Right ventricle myocardium superior (tissue), 1 donor: ENCODE data around the gene CD164L2. TPM values are rescaled to one million over a fixed set of nuclear protein-coding genes. Genes with fewer than 3 reads are reported as not detected.

Experiments used
- ATAC-seq: fragments of 200-7000 bp; cut with Tn5 transposase; one replicate; pipeline ENCODE4 v1.9.1; 2020; ENCODE audit warnings: mild to moderate bottlenecking; ENCODE audit not compliant: poor library complexity
- DNase-seq: peaks from one replicate; pipeline ENCODE4 v3.0.0-alpha.2; 2020
- intact Hi-C: fragments of 100-400 bp; cut with DNase I; formaldehyde crosslinking; loops from one replicate; pipeline ENCODE4 v1.11.2; 2022
- total RNA-seq: library from RNA; stranded (reverse); fragmentation: NEBNext Ultra II Directional; extraction: Animal tissue kit (Norgen Biotek cat#: 25700); gene quantifications from one replicate; pipeline ENCODE4 v1.2.1, GENCODE V29; 2021
- donor health status: DM: no; HTN: yes; CAD: no; lungs with severe emphysema.

CD164L2 gene
- total RNA-seq, 1 donor from 2014 or later, result not detected

DNA sequence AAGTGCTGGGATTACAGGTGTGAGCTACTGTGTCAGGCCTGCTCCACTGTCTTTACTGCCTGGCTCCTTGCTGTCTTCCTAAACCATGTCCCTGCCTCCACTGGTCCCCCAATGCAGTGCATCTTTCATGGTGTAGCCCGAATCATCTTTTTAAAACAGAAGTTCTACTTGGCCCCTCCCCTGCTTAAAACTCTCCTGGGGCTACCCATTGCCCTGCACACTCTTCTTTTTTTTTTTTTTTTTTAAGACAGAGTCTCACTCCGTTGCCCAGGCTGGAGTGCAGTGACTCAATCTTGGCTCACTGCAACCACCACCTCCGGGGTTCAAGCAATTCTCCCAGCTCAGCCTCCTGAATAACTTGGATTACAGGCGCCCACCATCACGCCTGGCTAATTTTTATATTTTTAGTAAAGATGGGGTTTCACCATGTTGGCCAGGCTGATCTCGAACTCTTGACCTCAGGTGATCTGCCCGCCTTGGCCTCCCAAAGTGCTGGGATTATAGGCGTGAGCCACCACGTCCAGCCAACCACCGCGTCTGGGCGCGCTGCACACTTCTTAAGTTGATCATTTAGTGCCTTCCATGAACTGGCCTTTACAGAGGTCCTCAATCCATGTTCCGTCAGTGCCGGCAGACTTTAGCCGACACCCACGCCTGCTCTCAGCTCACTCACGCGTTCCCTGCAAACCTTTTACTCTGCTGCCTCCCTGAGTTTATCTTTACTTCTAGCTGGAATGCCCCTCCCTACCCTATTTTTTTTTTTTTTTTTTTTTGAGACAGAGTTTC is 10.9 kb downstream of the CD164L2 start:
- intact Hi-C loops, result no loop called here
- no peak for ATAC-seq
- no peak for DNase-seq

GRCh38 chr1:27368869-27369582 is 14.1 kb downstream of the CD164L2 start:
- intact Hi-C loops, result no loop called here
- no peak for DNase-seq
- ATAC-seq, result no peak

DNA sequence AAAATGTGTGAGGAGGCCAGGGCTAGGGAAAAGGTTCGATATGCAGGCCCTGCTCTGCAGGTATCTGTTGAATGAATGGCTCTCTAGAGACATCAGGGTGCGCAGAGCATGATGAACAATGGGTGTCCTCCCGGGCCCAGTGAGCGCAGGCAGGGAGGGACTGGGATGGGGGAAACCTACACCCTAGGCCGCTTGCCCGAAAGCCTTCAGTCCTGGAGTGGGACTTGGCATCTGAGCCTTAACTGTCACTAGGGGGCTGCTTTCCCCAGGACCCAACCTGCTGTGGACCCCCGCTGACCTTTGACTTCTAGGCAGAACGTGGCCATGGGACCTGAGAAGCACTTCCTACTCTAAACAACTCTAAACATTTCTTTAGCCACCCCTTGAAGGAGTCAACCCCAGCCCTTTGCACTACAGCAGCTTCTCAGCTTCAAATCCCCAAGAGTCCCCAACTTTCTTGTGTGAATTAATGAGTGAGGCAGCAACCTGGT is 15.9 kb downstream of the CD164L2 start:
- ATAC-seq (no peak), DNase-seq (no peak)
- intact Hi-C loops, result no loop called here

DNA sequence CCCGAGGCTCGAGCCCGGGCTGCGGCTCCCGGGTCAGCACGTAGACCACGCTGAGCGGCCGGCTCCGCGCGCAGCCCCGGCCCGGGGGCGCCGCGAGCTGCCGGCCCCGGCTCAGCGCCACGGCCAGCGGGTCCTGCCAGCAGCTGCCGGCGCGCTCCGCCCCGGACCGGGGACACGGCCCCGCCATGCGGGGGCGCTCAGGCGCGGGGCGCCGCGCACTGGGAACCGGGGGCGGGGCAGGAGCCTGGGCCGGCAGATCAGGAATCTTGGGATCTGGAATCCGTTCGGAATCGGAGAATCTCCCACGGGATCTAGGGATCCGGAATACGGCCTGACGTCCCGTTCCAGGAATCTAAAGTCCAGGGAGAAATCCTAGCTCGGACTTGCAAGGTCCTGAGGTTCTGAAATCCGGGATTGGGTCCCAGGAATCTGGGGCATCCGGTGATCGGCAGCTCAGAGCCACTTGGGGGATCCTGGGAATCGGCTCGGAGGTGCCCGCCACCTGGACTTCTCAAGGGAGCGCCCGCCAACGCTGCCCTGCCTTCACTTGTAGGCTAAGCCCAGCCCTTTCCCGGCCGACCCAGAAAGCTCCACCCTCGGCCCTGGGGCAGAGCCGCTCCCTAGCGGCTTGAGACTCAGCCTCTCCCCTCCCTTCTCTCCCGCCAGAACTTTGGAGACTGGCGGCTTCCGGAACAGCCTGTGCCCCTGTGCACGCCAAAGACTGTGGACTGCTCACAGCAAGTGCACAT is 16.5 kb downstream of the CD164L2 start, which contains the start of gene MAP3K6:
Gene MAP3K6 (minus strand): TSS at position 551 of the 749 bp plus-strand sequence. CDS start 364 bp downstream, at position 187.
- peak; percentile 97 for DNase-seq
- ATAC-seq, result peak; percentile 81
- intact Hi-C loops, result no loop called here

DNA sequence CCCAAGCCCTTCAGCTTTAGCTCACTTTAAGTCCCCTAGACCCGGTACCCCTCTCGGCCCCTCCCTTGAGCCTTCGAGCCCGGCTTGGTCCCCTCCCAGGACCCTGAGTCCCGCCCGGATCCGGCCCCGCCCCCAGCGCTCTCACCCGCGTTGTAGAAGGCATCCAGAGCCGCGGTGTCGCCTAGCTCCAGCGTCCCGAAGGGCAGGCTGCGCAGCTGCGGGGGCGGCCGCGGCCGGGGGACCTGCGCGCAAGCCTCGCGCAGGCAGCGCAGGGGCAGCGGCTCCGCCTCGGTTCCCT is 17.1 kb downstream of the CD164L2 start:
- ATAC-seq (peak; percentile 74), DNase-seq (peak; percentile 96)
- intact Hi-C loops, result no loop called here

DNA sequence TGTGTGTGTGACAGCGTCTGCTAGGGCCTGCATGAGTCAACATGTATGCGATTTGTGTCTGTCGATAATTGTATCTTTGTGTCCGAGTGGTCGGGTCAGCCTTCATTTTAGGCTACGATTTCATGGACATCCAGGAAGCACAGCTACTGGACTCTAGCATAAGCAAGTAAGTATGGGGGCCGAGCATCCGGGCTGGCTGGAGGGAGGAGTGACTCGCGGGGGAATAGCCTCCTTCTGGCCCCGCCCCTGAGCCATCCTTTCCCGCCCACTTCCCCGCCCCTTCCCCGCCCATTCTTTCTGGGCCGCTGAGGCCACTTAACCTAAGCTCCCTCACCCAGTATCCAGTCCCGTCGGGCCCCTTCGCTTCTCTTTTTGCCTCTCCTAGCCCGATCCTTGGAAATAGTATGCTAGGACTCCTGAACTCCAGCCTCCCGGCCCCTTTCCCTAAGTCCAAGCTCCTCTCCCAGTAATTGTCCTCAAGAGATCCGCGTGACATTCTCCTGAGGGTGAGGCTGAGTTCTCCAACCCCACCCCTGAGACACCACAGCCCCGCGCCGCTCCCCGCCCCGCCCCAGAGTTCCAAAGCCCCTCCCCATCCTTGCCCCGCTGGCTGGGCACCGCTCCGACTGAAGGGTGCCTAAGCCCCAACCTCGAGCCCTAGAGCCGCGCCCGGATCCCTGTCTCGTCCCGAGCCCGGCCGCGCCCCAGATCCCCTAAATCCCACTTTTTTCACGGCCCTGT is 17.6 kb downstream of the CD164L2 start:
- DNase-seq (peak; percentile 93), ATAC-seq (peak; percentile 82)
- intact Hi-C loops, result no loop called here

GRCh38 chr1:27364696-27365371 is 18.3 kb downstream of the CD164L2 start:
- intact Hi-C loops, result no loop called here
- ATAC-seq (no peak), DNase-seq (no peak)

DNA sequence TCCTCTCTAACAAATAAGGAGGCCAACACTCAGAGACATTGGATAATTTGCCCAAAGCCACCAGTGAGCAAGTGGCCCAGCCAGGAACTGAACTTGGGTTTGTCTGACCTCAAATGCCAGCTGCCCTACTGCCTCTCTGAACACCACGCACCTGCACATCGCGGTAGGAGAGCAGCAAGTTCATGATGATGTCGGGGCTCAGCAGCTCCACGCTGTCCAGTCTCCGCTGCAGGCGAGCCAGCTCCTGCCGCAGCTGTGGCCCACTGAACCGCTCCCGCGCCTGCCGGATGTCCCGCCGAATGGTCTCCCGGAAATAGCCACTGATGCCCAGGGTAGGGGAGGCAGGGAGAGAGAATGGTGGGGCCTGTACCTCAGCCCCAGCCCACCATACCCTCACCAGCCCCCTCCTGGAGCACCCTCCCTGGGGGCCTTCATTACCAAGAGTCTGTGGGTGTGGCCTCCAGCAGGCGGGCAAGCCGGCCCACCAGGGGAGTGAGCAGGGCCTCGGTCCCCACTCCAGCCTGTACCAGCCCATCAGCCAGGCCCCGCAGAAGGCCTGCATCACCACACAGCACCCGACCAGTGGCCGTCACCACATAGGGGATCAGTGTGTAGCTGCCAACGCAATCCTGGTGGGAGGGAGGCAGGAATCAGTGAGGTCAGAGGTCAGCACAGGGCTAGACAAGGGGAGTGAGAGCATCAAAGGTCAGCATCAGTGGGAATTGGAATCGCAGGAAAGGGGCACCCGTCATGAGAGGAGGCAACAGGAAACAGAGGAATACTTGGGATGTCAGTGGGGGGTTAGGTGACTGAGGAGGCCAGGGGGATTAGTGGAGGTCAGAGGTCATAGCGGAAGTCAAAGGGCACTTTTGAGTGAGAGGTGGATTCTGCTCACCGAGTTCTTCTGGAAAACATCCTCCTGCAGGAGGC is 19.1 kb downstream of the CD164L2 start:
- no peak for DNase-seq
- ATAC-seq, result no peak
- intact Hi-C loops, result no loop called here

DNA sequence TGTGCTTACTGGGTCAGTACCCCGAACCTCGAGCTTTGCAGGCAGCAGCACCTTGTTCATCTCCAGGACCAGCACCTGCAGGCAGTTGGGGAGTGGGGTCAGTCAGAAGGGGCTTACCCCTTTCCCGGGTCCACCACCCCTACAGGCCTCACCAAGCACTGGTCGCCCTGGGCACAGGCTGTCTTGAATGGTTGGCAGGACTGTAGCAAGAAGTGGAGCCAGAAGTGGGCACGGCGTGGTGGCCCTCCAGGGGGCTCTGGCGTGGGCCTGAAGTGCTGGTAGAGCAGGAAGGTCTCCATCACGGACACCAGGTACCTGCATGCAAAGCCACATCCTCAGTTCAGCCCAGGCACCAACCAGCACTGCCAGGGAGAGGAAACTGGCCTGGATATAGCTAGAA is 21.6 kb downstream of the CD164L2 start:
- DNase-seq (no peak), ATAC-seq (no peak)
- intact Hi-C loops, result no loop called here

DNA sequence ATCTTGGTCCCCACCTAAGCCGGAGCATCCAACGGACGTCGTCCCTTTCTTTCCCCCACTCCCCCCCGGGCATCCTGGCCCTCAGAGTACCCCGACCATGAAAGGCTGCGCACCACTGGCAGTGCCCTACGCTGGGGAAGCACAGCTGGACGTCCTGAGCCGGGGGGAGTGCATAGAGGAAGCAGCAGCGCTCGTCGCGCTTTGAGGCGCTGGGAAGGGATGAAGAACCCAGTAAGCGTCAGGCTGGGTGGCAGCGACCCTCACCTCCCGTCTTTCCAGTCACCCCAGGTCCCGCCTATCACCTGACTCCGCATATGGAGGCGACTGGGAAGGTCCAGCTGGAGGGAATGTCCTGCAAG is 22.1 kb downstream of the CD164L2 start:
- intact Hi-C loops, result no loop called here
- DNase-seq, result no peak
- no peak for ATAC-seq

GRCh38 chr1:27360159-27361043 is 22.7 kb downstream of the CD164L2 start:
- DNase-seq, result peak; percentile 69
- ATAC-seq, result peak; percentile 15
- intact Hi-C loops, result no loop called here

DNA sequence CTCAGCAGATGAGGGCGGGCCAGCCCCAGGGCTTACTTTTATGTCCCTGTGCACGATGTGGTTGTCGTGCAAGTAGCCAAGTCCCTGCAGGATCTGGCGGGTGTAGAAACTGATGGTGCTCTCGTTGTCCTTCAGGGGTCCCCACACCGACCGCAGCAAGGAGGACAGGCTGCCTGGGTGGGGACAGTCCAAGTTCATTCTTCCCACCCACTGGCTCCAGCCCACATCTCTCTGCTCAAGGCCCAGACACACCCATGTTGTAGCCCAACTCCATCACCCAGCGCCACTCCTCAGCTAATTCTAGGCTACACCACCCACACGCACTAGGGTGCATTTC is 23.3 kb downstream of the CD164L2 start:
- intact Hi-C loops, result no loop called here
- ATAC-seq (no peak), DNase-seq (no peak)

- ATAC-seq, result no peak
- no peak for DNase-seq
- intact Hi-C loops, result no loop called here
Observed at GRCh38 chr1:27358928-27359313, 24.2 kb downstream of the CD164L2 start.

DNA sequence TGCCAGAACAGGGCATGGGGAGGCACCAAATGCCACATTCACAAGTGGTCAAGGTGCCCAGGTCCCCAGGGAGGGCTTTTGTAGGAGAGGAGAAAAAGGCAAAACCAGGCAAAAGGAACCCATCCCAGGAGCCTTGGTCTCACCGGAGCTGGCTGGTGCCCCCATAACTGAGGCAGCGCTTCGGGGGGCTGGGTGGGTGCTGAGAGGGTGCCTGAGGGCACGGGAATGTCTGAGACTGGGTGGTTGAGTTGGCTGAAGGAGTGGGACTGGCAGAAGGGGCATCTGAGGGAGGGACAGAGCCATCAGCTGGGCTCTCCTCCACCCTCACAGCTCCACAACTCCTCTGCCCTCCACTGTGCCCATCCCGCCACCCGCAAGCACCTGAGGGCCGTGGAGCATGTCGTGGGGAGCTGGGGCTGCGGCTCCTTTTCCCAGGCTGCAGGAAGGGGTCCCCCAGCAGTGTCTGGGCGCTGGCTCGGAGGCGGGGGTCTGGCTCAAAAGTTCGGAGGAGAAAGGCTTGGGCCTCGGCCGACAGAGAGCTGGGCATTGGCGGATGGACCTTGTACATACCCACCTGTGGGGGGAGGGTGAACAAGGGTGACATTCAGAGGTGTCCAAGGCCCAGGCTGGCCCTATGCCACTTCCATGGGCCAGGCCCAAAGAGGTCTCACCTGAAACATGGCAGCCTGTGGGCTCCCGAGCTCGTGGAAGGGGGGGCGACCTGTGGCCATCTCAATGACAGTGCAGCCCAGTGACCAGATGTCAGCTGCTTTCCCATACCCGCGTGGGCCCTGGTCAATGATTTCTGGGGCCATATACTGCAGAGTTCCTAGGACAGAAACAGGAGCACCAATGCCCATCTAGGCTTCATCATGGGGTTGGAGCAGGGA is 24.9 kb downstream of the CD164L2 start:
- DNase-seq (no peak), ATAC-seq (no peak)
- intact Hi-C loops, result no loop called here

- intact Hi-C loops, result no loop called here
- peak; percentile 86 for DNase-seq
- peak; percentile 76 for ATAC-seq
Observed at GRCh38 chr1:27357281-27358037, 25.7 kb downstream of the CD164L2 start.
